Right atrium auricular region (tissue), 2 donors: ENCODE measurements around the gene CYP11A1. TPM values are rescaled to one million over a fixed set of nuclear protein-coding genes. Genes with fewer than 3 reads are reported as not detected.
A peak's percentile ranks its signal among the peaks of the same experiment; 100 is the strongest.
"Not testable (repeated sequence)": the region's sequence is repeated elsewhere in the genome, so short reads cannot be mapped to it uniquely, and the experiment has no call there.

Source experiments
- DNase-seq: peaks from one replicate; pipeline ENCODE4 v3.0.0-alpha.2; 2019; ENCODE audit warnings: low spot score
- H3K27ac ChIP-seq, 2 donors: fragments of 200-600 bp; sonication (generic); 1 replicate in 1 of 2; 2 replicates in 1 of 2; pipeline ENCODE4 v1.5.1; 2016 to 2019
- H3K27me3 ChIP-seq, 2 donors: fragments of 200-600 bp; sonication (generic); one replicate each; pipeline versions ENCODE4 v1.5.1 to v1.6.0; 2017 to 2019
- H3K36me3 ChIP-seq: fragments of 200-600 bp; sonication (generic); one replicate; pipeline ENCODE4 v1.5.1; 2016
- H3K4me1 ChIP-seq, 2 donors: fragments of 200-600 bp; sonication (generic); one replicate each; pipeline versions ENCODE4 v1.5.1 to v1.6.0; 2017 to 2019
- H3K4me3 ChIP-seq, 2 donors: fragments of 200-600 bp; sonication (generic); 1 replicate in 1 of 2; 2 replicates in 1 of 2; pipeline ENCODE4 v1.5.1; 2017 to 2019; ENCODE audit warnings: mild to moderate bottlenecking in 1 of 2, moderate library complexity in 1 of 2
- H3K9me3 ChIP-seq, 2 donors: fragments of 200-600 bp; sonication (generic); one replicate each; pipeline ENCODE4 v1.5.1; 2019
- total RNA-seq, 2 donors: library from RNA; depleted of rRNA; stranded (reverse); fragments of >200 nt; gene quantifications; one replicate each; pipeline ENCODE4 v1.1.0, GENCODE V29; 2016
- TF ChIP-seq, protein P1 (sequence below), 2 donors: fragments of 200-600 bp; sonication (generic); IDR thresholded peaks; one replicate each; pipeline ENCODE4 v1.5.1; 2019; ENCODE audit warnings: antibody characterized with exemption in 2 of 2

CYP11A1 gene
- total RNA-seq, 2 donors from 2014 or later: 0.71 to 1.0 TPM

GRCh38 chr15:74368121-74368520 lies 675 bp upstream of the CYP11A1 start:
- H3K36me3 ChIP-seq: no peaks in the 10 kb centered on the region
- no peak for DNase-seq
- no peak overlapping the region for H3K4me3 ChIP-seq
- H3K9me3 ChIP-seq: no peaks in the 10 kb centered on the region
- H3K27me3 ChIP-seq: no peaks in the 10 kb centered on the region
- peaks cover 0 to 14% of the 10 kb centered on the region in 2 donors for H3K4me1 ChIP-seq
- TF ChIP-seq, protein P1, sequence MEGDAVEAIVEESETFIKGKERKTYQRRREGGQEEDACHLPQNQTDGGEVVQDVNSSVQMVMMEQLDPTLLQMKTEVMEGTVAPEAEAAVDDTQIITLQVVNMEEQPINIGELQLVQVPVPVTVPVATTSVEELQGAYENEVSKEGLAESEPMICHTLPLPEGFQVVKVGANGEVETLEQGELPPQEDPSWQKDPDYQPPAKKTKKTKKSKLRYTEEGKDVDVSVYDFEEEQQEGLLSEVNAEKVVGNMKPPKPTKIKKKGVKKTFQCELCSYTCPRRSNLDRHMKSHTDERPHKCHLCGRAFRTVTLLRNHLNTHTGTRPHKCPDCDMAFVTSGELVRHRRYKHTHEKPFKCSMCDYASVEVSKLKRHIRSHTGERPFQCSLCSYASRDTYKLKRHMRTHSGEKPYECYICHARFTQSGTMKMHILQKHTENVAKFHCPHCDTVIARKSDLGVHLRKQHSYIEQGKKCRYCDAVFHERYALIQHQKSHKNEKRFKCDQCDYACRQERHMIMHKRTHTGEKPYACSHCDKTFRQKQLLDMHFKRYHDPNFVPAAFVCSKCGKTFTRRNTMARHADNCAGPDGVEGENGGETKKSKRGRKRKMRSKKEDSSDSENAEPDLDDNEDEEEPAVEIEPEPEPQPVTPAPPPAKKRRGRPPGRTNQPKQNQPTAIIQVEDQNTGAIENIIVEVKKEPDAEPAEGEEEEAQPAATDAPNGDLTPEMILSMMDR (IDR thresholded peaks at IDR 0.05): no peak
- H3K27ac ChIP-seq: no peak overlapping the region

DNA sequence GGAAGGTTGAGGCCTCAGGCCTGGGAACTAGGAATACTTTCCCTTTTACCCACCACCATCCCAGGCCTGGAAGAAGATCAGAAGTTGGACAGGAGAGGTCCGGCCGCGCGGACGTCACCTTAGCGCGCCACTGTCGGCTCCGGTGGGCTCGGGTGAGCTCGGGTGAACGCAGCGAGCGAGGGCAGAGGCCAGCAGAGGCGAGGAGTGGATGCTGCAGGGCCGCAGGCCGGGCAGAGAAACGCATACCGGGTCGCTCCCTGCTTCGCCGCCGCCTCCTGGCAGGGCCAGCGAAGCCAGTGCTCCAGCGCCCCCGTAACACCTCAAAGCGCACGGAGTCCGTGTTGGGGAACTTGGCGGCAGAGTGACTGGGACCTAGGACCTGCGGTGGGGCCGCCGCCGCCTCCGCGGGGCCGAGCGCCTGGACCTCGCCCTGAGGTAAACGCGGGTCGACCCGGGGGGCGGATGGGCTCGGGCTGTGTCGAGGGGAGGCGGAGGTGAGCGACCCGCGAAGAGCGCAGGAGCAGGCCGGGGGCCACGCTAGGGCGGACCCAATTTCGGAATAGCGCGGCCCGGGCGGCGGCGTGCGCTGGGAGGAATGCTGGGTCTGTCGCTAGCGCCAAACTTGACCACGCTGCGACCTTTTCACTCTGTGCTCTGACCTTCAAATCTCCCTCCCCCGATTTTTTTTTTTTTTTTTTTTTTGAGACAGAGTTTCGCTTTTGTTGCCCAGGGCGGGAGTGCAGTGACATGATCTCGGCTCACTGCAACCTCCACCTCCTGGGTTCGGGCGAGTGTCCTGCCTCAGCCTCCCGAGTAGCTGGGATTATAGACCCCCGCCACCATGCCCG lies 1.6 kb downstream of the CYP11A1 start:
- Histone ChIP-seq H3K9me3 (no peaks in the 10 kb centered on the region), H3K27ac (peak overlapping the region; percentile 31 to 60), H3K4me3 (peak overlapping the region; percentile 49 to 60), H3K27me3 (no peaks in the 10 kb centered on the region), H3K36me3 (no peaks in the 10 kb centered on the region), H3K4me1 (peaks cover 0 to 14% of the 10 kb centered on the region in 2 donors)
- DNase-seq: no peak
- TF ChIP-seq, protein P1 (IDR thresholded peaks at IDR 0.05): no peak

DNA sequence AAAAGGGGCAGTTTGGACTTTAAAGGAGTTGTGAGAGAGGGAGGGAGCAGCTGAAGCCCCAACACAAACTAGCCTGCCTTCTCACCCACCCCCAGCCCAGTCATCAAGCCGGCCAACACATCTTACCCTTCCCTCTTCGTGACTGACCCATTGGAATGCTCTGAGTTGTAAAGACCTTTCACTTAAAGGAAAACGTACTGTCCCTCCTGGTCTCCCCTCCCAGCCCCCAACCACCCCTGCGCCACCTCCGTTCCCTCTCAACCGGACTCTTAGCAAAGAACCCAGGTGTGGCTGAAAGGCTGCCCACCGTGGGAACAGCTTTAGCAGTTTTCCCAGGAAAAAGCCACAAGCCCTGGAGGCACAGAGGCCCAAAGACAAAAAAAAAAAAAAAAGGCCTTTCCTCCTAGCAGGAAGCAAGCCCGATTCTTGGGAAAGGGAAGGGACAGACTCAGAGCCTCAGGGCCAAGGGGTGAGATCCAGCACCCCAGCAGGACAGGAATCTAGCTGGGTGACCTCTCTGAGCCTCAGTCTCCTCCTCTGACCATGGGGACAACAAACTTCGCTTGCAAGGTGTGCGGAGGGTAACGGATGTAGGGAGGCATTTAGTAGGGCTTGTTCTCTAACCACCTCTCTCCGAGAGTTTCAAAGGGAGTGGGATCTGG lies 2.4 kb downstream of the CYP11A1 start:
- TF ChIP-seq, protein P1 (IDR thresholded peaks at IDR 0.05): no peak
- Histone ChIP-seq H3K27ac (peak overlapping the region in 1 of 2 donors; percentile 60), H3K9me3 (no peaks in the 10 kb centered on the region), H3K4me3 (peak overlapping the region; percentile 49 to 60), H3K4me1 (peaks cover 0 to 14% of the 10 kb centered on the region in 2 donors), H3K27me3 (no peaks in the 10 kb centered on the region), H3K36me3 (no peaks in the 10 kb centered on the region)
- no peak for DNase-seq

GRCh38 chr15:74362482-74362881 lies 5.0 kb downstream of the CYP11A1 start:
- peaks cover 0 to 14% of the 10 kb centered on the region in 2 donors for H3K4me1 ChIP-seq
- no peaks in the 10 kb centered on the region for H3K36me3 ChIP-seq
- no peak overlapping the region for H3K4me3 ChIP-seq
- H3K27ac ChIP-seq: no peak overlapping the region
- TF ChIP-seq, protein P1 (IDR thresholded peaks at IDR 0.05): no peak
- H3K9me3 ChIP-seq: no peaks in the 10 kb centered on the region
- no peak for DNase-seq
- no peaks in the 10 kb centered on the region for H3K27me3 ChIP-seq

DNA sequence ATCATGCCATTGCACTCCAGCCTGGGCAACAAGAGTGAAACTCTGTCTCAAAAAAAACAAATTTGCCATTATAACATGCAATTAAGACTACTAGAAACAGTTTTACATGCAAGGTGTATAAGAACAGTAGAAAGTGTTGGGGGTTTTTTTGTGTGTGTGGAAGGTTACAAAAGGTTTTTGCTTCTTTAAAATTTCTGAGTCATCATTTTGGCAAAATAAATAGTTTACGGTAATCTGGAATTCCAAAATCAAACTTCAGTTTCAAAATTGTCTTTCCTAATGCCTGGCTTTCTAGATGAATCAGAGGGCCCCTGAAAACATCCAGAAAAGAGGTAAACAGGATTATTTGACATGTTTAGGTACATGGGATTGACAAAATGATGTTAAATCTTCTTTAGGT lies 6.6 kb downstream of the CYP11A1 start:
- not testable (repeated sequence) for H3K27ac ChIP-seq, H3K4me3 ChIP-seq, H3K27me3 ChIP-seq, H3K36me3 ChIP-seq, H3K4me1 ChIP-seq, H3K9me3 ChIP-seq, DNase-seq

DNA sequence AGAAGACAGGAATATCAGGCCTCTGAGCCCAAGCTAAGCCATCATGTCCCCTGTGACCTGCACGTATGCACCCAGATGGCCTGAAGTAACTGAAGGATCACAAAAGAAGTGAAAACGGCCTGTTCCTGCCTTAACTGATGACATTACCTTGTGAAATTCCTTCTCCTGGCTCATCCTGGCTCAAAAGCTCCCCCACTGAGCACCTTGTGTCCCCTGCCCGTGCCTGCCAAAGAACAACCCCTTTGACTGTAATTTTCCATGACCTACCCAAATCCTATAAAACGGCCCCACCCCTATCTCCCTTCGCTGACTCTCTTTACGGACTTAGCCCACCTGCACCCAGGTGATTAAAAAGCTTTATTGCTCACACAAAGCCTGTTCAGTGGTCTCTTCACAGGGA lies 8.1 kb downstream of the CYP11A1 start:
- H3K4me1 ChIP-seq, H3K36me3 ChIP-seq, H3K27me3 ChIP-seq, DNase-seq, H3K27ac ChIP-seq, H3K4me3 ChIP-seq, H3K9me3 ChIP-seq: not testable (repeated sequence)

DNA sequence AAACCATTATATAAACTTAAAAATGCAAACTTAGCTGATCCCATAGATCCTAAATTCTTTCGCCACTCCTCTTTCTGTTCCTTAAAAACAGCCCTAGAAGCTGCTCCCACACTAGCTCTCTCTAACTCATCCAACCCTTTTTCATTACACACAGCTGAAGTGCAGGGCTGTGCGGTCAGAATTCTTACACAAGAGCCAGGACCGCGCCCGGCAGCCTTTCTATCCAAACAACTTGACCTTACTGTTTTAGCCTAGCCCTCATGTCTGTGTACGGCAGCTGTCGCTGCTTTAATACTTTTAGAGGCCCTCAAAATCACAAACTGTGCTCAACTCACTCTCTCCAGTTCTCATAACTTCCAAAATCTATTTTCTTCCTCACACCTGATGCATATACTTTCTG lies 9.9 kb downstream of the CYP11A1 start:
- not testable (repeated sequence) for H3K36me3 ChIP-seq, H3K27ac ChIP-seq, H3K9me3 ChIP-seq, H3K4me1 ChIP-seq, DNase-seq, H3K27me3 ChIP-seq, H3K4me3 ChIP-seq

DNA sequence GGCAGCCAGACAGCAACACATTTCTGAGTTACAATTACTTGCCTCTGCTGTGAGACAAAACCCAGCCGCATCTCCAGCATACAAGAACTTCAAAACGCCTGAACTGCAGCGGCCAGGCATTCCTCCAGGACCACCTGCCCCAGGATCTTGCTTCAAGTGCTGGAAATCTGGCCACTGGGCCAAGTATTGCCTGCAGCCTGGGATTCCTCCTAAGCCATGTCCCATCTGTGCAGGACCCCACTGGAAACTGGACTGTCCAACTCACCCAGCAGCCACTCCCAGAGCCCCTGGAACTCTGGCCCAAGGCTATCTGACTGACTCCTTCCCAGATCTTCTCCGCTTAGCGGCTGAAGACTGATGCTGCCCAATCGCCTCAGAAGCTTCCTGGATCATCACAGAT lies 11.4 kb downstream of the CYP11A1 start:
- H3K27ac ChIP-seq, H3K4me3 ChIP-seq, DNase-seq, H3K9me3 ChIP-seq, H3K4me1 ChIP-seq, H3K36me3 ChIP-seq, H3K27me3 ChIP-seq: not testable (repeated sequence)

- H3K27ac ChIP-seq, H3K9me3 ChIP-seq, H3K4me3 ChIP-seq, H3K36me3 ChIP-seq, DNase-seq, H3K27me3 ChIP-seq, H3K4me1 ChIP-seq: not testable (repeated sequence)
Measured at GRCh38 chr15:74353992-74354391, 13.5 kb downstream of the CYP11A1 start.
